ENCODE results near the gene UPF2. TPM values are rescaled to one million over a fixed set of nuclear protein-coding genes. Genes with fewer than 3 reads are reported as not detected.

The UPF2 gene
- total and polyA plus RNA-seq, 10 of the 15 experiments (the other 5 are each of a cell fraction or from before 2014, with no cell fraction given) = 21.0 to 44.4 (median 25.9) TPM

GRCh38 chr10:12068449-12069269 lies 26.1 kb upstream of the UPF2 start, which contains the start of gene DHTKD1:
Gene DHTKD1 (plus strand): TSS chr10:12068954. CDS start chr10:12069034, 80 bp downstream.
- Histone ChIP-seq H3K79me2 (ENCODE audit: control insufficient read depth, insufficient read depth, low read length) (peaks cover 38% of the 10 kb centered on the region), H2AFZ (ENCODE audit: control insufficient read depth, low read depth, low read length) (peak within 1 kb of the TSS; percentile 55), H3K4me2 (ENCODE audit: control insufficient read depth, insufficient read depth) (peak within 1 kb of the TSS; percentile 86), H3K4me1 (ENCODE audit: control insufficient read depth, insufficient read depth, low read length) (peaks cover 13% of the 10 kb centered on the region), H3K4me3 (peak within 1 kb of the TSS; percentile 94), H4K20me1 (ENCODE audit: control insufficient read depth, insufficient read depth) (no peaks in the 10 kb centered on the region), H3K27me3 (replicated peaks in 1 of 2; ENCODE audit: control insufficient read depth in 2 of 2, insufficient read depth in 2 of 2, low read length in 1 of 2) (no peaks in the 10 kb centered on the region), H3K9me3 (replicated peaks; ENCODE audit: control insufficient read depth, insufficient read depth, low read length) (no peaks in the 10 kb centered on the region), H3K27ac (ENCODE audit: control insufficient read depth, insufficient read depth) (peak within 1 kb of the TSS; percentile 84), H3K36me3 (ENCODE audit: control insufficient read depth in 2 of 2, insufficient read depth in 2 of 2, low read length in 1 of 2) (no peaks in the 10 kb centered on the region), H3K9ac (ENCODE audit: control insufficient read depth, insufficient read depth, low read length) (peak within 1 kb of the TSS; percentile 84)
- under 1% methylated on average over 64 of the region's 66 CpGs for WGBS (ENCODE audit: insufficient coverage, insufficient replicate concordance, low lambda C conversion rate, missing lambda C conversion rate)
- ChIA-PET POLR2A (interaction anchor here (0.6 to 2.0 kb wide), 9 partner anchors 18 to 460 kb away, joined by 3 to 6 read pairs (median 5); no protein-coding TSS in a partner anchor), SMC1A (ENCODE audit: uncharacterized antibody, unreplicated experiment) (interaction anchor here (0.8 to 6.0 kb wide), 7 partner anchors 11 to 62 kb away, joined by 3 to 64 read pairs (median 5); partner anchors contain the start of gene UPF2), CTCF (interaction anchor here (1.2 to 2.1 kb wide), 2 partner anchors 11 to 82 kb away, joined by 3 to 5 read pairs; no protein-coding TSS in a partner anchor), RAD21 (ENCODE audit: unreplicated experiment) (interaction anchor here (0.6 to 4.7 kb wide), 4 partner anchors 22 to 37 kb away, joined by 3 to 40 read pairs (median 4); partner anchors contain the start of gene UPF2)
- intact Hi-C loops (cut with micrococcal nuclease; ENCODE audit: unreplicated experiment) = loop anchor here (1.0 to 2.0 kb wide), 2 partner anchors 25 to 54 kb away; no protein-coding TSS in a partner anchor
- FAIRE-seq (peak; percentile 96), DNase-seq (ENCODE audit: low read depth, low spot score) (peak; percentile 94), ATAC-seq (peak; percentile 97)
- BruUV-seq (replicated peaks) = no TSS peak
- in situ Hi-C loops (cut with MboI) = no loop called here
- peak; percentile 59 for TF ChIP-seq RELA (IDR thresholded peaks at IDR 0.05; ENCODE audit: borderline replicate concordance, partially characterized antibody)
- TF ChIP-seq ESRRA (IDR thresholded peaks at IDR 0.05; ENCODE audit: low read length) = no peak
- no peak for TF ChIP-seq FOXM1 (IDR thresholded peaks at IDR 0.05; ENCODE audit: low read depth, low read length)
- no peak for TF ChIP-seq SREBF2 (IDR thresholded peaks at IDR 0.05; ENCODE audit: low read length)
- TF ChIP-seq RUNX3 (IDR thresholded peaks at IDR 0.05; ENCODE audit: low read length) = peak; percentile 91
- TF ChIP-seq MTA3 (IDR thresholded peaks at IDR 0.05; ENCODE audit: borderline replicate concordance, low read length) = no peak; the same call in 1 of the 2 replicates
- TF ChIP-seq USF1 (IDR thresholded peaks at IDR 0.05; ENCODE audit: borderline replicate concordance, extremely low read length, insufficient read depth, low read depth, low read length) = no peak
- TF ChIP-seq CUX1 (IDR thresholded peaks at IDR 0.05; ENCODE audit: insufficient replicate concordance, low read depth, low read length) = no peak
- TF ChIP-seq ATF7 (IDR thresholded peaks at IDR 0.05; ENCODE audit: low read depth) = 0 out of 2 replicates have a peak, but pooled peaks have one; percentile 38
- TF ChIP-seq ATF2 (IDR thresholded peaks at IDR 0.05; ENCODE audit: low read length) = no peak
- TF ChIP-seq RCOR1 (conservative IDR thresholded peaks at IDR 0.05; ENCODE audit: low read depth, low read length) = no peak
- TF ChIP-seq ZBED1 (IDR thresholded peaks at IDR 0.05; ENCODE audit: borderline replicate concordance) = no peak
- TF ChIP-seq RFX5 (IDR thresholded peaks at IDR 0.05; ENCODE audit: low read depth, low read length) = peak; percentile 76
- TF ChIP-seq CHD2 (IDR thresholded peaks at IDR 0.05; ENCODE audit: borderline replicate concordance, low read depth, low read length) = peak; percentile 79; the same call in 1 of the 2 replicates
- TF ChIP-seq POLR2AphosphoS2 (IDR thresholded peaks at IDR 0.05; ENCODE audit: low read depth, low read length) = peak; percentile 44; the same call in 1 of the 2 replicates
- peak; percentile 94 for TF ChIP-seq IKZF2 (IDR thresholded peaks at IDR 0.05)

All from GM12878 (cell line).